GM20431 (cell line): ENCODE results near the gene IRAK4.

Experiments
- in situ Hi-C: fragments of 300-500 bp; cut with MseI, MboI; formaldehyde crosslinking; loops from one replicate; pipeline ENCODE4 v1.15.0; 2020; ENCODE audit warnings: low sequenced_read_pairs; ENCODE audit not compliant: unreplicated experiment

Gene IRAK4

DNA sequence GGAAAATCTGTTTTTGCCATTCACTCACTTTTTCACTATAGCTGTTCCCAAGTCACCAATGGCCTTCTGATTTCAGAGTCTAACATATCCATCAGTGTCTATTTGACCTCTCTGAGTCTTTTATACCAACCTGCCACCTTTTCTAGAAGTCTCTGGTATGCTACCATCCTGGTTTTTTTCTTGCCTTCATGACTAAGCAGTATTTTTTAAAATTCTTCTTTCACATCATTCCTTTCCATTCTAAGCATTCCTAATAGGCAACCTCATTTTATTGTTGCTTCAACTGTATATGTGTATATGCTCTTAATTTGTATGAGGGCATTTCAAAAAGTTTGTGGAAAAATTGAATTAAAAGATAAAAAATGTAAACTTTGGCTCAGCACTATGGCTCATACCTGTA lies 5.0 kb downstream of the IRAK4 start:
- in situ Hi-C loops, result no loop called here

- in situ Hi-C loops, result no loop called here
Observed at GRCh38 chr12:43764528-43764927, 5.8 kb downstream of the IRAK4 start.

- in situ Hi-C loops, result no loop called here
Observed at GRCh38 chr12:43766291-43766690, 7.5 kb downstream of the IRAK4 start.

GRCh38 chr12:43776498-43776897 lies 17.7 kb downstream of the IRAK4 start:
- in situ Hi-C loops, result no loop called here

- in situ Hi-C loops, result no loop called here
Observed at GRCh38 chr12:43786899-43787693, 28.3 kb downstream of the IRAK4 start.

- in situ Hi-C loops, result no loop called here
Observed at GRCh38 chr12:43789941-43790340, 31.2 kb downstream of the IRAK4 start.

GRCh38 chr12:43795716-43796280 lies 37.0 kb downstream of the IRAK4 start:
- in situ Hi-C loops, result no loop called here

DNA sequence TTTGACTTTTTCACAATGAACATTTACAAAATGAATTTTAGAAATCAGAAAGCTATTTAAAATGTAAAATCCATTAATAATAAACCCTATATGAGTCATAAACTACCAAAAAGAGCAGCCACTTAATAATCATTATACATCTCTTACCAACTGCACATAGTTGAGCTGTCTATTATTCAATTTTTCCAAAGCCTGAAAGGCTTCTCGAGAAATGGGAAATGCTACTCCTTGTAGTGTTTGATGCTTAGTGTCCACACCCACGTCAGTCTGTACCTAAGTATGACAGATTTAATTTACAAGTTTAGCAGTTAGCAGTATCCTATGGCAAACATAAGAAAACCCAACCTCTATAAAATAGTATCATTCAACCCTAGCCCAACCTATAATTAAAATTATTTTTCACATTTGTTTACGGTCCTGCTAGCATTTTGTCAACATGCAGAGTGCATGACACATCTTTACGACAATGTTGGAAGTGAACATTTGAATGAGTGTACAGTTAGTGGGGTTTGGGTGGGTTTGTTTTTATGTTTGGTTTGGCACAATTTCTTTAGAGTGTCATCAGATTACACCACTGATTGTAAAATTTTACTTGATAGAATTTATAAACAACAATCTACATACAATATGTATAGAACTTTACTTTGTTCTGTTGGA lies 38.9 kb downstream of the IRAK4 start:
- in situ Hi-C loops, result no loop called here

DNA sequence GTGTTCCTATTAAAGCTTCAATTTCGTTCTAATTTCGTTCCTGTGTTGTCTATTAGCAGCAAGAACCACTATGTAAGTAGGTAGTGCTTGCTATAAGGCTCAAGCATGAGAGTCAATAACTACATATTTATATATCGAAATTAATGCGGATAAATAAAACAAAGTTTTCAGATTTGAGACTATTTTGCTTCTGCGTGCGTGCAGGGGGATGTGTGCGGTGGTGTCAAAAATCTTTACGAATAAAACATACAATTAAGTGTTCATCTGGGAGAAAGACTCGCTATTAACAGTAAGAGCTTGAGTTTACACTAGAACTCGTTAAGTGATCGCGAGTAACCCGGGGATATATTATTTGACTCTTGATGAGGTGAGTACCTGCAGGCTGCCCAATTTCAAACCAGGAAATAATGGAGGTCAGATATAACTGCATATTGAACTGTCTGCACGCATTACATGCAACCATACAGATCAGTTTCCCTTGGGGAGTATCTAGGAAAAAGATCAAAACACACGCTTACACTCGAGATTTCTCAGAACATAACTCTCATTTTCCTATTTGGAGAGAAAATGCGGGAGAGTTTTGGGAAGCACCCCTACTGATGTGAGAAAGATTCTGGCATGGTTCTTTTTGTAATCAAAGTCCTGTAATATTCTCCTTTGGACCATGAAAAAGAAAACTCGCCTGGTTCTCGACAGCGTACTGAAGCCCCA lies 46.6 kb downstream of the IRAK4 start:
- in situ Hi-C loops, result no loop called here

GRCh38 chr12:43805860-43806736 lies 47.3 kb downstream of the IRAK4 start, which contains the start of gene TWF1:
TWF1 (minus strand) TSS chr12:43806317; CDS start chr12:43806245, 72 bp downstream.
- in situ Hi-C loops, result no loop called here

DNA sequence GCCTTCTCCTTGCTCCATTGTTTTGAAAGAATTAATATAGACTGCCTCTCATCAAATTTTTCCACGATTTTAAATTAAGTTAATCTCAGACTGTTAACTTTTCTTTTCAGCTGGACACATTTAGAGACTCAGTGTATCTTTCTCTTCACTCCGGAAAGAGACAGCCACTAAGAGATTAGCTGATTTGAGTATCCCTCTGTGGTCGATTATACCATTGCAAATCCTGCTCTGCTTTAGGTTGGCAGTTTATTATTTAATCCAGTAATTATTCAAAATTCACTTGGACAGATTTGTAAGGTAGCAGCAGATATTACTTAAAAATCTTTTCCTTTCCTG lies 48.0 kb downstream of the IRAK4 start:
- in situ Hi-C loops, result no loop called here

DNA sequence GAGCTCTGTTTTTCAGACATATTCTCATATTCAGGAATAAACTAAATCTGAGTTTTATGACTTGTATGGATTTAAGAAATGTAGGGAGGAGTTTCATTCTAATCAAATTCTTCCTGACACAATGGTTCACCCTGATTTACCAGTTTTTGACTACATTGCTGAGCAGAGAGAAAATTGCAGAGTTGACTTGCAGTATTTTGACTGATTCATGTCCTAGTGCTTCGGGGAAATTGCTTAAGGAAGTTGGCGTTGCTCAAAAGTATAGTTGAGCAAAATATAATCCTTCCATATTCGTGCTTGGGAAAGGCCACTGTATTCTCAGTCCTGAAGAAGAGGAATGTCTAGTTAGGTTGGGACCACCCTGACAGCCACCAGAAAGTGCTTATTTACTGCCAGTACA lies 48.6 kb downstream of the IRAK4 start:
- in situ Hi-C loops, result no loop called here

DNA sequence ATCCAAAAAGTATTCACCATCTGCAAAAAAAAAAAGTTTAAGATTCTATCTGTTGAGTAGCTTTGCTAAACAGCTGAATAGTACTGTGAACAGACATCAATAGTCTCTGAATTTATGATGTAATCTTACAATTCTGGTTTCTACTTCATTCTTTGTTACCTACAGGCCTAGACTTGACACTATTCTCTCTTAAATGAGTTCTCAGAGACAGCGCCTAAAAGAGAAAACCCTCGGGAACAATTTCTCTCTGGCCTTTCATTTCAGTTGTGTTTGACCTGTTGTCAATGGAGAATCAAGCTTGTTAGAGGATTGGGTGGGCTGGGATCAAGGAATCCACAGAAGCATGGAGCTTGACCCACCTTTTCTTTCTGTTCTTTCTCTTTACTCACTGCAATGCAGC lies 53.3 kb downstream of the IRAK4 start:
- in situ Hi-C loops, result no loop called here

DNA sequence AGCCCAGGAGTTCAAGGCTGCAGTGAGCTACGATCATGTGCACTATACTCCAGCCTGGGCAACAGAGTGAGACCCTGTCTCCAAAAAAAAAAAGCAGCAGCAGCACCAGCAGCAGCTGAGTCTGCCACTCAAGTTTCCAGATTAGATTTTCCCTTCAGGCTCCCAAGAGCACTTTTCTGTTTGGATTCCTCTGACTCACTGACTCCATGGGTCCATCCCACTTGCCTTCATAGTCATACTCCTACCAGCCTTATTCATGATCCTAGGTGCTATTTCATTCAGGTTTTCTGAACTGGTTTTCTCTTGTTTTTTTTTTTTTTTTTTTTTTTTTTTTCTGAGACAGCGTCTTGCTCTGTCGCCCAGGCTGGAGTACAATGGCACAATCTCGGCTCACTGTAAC lies 54.2 kb downstream of the IRAK4 start:
- in situ Hi-C loops, result no loop called here

- in situ Hi-C loops, result no loop called here
Observed at GRCh38 chr12:43815416-43815815, 56.7 kb downstream of the IRAK4 start.

DNA sequence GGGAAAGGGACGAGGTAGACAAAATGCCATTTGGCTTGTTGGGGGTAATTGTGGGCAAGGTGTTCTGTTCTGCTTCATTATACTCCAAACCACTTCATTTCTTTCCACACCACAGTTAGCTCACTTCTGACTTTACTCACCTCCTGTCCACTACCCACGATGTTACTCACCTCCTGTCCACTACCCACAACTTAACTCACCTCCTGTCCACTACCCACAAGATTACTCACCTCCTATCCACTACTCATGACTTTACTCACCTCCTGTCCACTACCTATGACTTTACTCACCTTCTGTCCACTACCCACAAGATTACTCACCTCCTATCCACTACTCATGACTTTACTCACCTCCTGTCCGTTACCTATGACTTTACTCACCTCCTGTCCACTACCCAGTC lies 57.4 kb downstream of the IRAK4 start:
- in situ Hi-C loops, result no loop called here

- in situ Hi-C loops, result no loop called here
Observed at GRCh38 chr12:43824207-43824775, 65.5 kb downstream of the IRAK4 start.

GRCh38 chr12:43826681-43827080 lies 67.9 kb downstream of the IRAK4 start:
- in situ Hi-C loops, result no loop called here

- in situ Hi-C loops, result no loop called here
Observed at GRCh38 chr12:43827093-43827492, 68.3 kb downstream of the IRAK4 start.
